GM12873 (cell line): ENCODE measurements around the gene UROC1.

Experiments
- CTCF ChIP-seq: IDR thresholded peaks from 2 replicates; pipeline ENCODE4 v1.5.1; 2012; ENCODE audit warnings: low read depth, mild to moderate bottlenecking, moderate library complexity, low read length, control low read depth; ENCODE audit not compliant: insufficient read depth; ENCODE audit errors: missing control alignments

The UROC1 gene

GRCh38 chr3:126432361-126433104, 85.0 kb downstream of the UROC1 start:
- TF ChIP-seq CTCF, result no peak
